KBM-7 (cell line): Measurements from ENCODE around the gene AOC1.
A peak's percentile ranks its signal among the peaks of the same experiment; 100 is the strongest.

ENCODE experiments used
- DNase-seq: peaks from one replicate; pipeline ENCODE4 v3.0.0-alpha.2; 2015
- in situ Hi-C: fragments of 300-500 bp; cut with MboI; formaldehyde crosslinking; loops from 2 replicates; pipeline ENCODE4 v1.14.3; 2020; ENCODE audit warnings: low sequenced_read_pairs, low pct_unique_long_range_greater_than_20kb, mixed read lengths

Gene AOC1

DNA sequence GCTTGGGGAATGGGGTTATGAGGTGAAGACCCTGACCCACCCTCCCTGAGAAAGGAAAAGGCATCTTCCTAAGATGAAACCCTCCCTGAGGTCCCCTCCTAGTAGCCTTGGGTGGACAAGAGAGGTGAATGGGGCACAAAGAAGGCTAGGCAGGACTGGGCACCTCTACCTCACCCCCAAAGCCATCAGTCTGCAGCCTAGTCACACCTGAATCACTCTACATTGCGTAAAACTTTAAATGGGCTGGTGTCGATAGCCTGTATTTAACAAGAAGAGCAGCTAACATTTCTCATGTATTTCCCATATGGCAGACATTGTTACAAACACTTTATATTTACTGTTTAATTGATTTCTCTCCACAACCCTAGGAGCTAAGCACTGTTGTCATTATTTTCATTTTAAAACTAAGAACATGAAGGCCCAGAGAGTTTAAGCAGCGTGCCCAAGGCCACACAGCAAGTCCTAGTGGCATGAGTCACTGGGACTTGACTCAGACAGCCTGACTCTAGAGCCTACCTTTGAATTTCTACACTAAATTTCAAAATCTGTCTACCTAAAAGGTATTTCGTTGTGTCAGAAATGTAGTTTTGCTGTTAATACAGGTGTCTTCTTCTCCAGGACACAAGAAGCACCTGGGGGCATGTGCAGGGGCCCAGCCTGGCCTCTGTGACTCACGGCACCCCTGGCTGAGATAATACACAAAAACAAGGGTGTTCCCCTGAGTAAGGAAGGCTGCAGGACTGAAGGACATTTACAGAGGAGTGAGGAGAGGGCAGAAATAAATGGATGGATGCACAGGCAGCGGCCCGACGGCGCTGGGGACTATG lies 3.4 kb downstream of the AOC1 start:
- no peak for DNase-seq
- in situ Hi-C loops, result no loop called here

DNA sequence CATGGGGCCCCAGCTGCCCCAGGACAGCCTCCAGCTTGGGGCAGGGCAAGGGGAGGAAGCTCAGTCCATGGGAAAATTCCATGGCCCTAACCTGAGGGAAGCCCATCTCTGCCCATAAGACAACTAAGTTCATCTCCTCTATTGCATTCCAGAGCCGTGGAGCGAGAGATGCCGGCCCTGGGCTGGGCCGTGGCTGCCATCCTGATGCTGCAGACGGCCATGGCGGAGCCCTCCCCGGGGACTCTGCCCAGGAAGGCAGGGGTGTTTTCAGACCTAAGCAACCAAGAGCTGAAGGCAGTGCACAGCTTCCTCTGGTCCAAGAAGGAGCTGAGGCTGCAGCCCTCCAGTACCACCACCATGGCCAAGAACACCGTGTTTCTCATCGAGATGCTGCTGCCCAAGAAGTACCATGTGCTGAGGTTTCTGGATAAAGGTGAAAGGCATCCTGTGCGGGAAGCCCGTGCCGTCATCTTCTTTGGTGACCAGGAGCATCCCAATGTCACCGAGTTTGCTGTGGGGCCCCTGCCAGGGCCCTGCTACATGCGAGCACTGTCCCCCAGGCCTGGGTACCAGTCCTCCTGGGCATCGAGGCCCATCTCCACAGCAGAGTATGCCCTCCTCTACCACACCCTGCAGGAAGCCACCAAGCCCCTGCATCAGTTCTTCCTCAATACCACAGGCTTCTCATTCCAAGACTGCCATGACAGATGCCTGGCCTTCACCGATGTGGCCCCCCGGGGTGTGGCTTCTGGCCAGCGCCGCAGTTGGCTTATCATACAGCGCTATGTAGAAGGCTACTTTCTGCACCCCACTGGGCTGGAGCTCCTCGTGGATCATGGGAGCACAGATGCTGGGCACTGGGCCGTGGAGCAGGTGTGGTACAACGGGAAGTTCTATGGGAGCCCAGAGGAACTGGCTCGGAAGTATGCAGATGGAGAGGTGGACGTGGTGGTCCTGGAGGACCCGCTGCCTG lies 4.3 kb downstream of the AOC1 start:
- no peak for DNase-seq
- in situ Hi-C loops, result no loop called here

- in situ Hi-C loops, result no loop called here
Measured at GRCh38 chr7:150857276-150858055, 5.1 kb downstream of the AOC1 start.

DNA sequence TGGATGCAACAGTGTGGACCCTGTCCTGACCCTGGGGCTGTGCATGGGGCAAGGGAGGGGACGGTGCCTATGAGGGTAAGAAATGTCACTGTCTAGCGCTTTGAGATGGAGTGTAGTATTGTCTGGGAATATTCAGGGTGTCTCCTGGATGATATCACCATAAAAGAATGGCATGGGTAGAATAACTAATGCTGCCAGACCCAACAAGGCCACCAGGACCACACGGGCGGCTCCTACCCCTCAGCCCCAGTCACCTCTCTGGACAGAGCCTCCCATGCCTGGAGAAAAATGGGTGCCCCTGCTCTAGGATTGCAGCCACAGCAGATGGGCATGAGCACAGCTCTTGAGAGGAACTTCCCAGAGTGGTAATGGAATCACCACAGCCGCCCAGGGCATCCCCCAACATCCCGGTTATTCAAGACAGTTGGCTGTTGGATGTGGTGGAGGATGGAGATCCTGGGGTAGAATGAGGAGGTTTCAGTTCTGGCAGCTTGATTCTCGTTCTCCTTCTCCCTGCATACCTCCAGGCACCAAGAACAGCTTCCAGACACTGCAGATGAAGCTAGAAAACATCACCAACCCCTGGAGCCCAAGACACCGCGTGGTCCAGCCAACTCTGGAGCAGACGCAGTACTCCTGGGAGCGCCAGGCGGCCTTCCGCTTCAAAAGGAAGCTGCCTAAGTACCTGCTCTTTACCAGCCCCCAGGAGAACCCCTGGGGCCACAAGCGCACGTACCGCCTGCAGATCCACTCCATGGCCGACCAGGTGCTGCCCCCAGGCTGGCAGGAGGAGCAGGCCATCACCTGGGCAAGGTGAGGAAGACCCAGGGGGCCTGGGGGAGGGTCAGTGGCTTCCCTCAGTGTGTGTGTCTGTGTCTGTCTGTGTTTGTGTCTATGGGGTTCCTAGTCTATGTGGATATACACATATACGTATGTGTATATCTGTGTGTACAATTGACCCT lies 6.2 kb downstream of the AOC1 start:
- DNase-seq, result no peak
- in situ Hi-C loops, result no loop called here

More at GRCh38 chr7:150857276-150858055, 5.1 kb downstream of the AOC1 start:
- no peak for DNase-seq

GRCh38 chr7:150860291-150860977 lies 8.1 kb downstream of the AOC1 start:
- no peak for DNase-seq
- in situ Hi-C loops, result no loop called here

DNA sequence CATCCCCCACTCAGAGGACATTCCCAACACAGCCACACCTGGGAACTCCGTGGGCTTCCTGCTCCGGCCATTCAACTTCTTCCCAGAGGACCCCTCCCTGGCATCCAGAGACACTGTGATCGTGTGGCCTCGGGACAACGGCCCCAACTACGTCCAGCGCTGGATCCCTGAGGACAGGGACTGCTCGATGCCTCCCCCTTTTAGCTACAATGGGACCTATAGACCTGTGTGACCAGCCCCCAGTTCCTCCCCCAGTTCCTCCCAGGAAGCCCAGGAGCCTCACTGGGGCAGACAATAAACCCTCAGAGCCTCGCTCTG lies 8.6 kb downstream of the AOC1 start:
- DNase-seq, result no peak
- in situ Hi-C loops, result no loop called here

- in situ Hi-C loops, result no loop called here
- no peak for DNase-seq
Measured at GRCh38 chr7:150862356-150862755, 10.0 kb downstream of the AOC1 start.

DNA sequence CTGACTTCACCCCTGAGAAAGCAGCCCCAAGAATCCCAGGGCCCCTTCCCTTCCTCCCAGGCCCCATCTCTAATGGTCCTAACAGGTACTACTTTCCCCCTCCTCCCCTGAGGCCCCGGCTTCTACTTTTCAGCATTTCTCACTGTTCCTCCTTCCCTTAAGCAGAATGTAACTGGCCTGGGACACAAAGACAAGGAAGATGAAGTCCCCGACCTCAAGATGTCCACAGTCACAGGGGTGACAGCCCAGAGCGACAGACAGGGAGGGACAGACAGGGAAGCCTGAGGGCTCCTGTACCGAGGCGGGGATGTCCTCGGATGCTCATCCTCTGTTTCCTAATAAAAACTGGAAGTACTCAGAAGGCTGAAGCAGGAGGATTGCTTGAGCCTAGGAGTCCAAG lies 11.6 kb downstream of the AOC1 start:
- in situ Hi-C loops, result no loop called here
- DNase-seq, result no peak

DNA sequence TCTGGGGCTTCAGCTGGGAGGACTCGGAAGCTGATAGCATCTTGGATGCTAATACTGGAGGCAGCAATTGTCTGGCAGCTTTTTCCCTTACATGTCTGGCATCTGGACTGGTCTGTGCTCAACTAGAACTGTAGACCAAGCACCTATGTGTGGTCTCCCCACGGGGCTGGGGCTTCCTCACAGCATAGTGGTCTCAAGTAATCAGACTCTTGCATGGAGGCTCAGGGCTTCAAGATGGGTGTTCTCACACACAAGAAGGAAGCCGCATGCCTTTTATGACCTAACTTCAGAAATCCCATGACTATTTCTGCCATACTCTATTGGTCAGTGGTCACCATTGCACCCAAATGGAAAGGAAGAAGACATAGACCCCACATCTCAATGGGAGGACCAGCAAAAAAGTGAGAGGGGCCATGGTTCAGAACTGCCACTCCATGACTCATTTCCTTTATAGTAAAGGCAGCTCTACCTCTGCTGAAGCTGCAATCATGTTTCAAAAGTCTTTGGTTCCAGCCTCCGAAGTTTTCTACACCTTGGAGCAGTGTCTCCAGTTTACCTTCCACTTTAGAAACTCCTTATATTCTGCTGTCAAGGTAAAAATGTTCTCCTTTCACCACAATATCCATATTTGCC lies 14.7 kb downstream of the AOC1 start:
- no peak for DNase-seq
- in situ Hi-C loops, result no loop called here

DNA sequence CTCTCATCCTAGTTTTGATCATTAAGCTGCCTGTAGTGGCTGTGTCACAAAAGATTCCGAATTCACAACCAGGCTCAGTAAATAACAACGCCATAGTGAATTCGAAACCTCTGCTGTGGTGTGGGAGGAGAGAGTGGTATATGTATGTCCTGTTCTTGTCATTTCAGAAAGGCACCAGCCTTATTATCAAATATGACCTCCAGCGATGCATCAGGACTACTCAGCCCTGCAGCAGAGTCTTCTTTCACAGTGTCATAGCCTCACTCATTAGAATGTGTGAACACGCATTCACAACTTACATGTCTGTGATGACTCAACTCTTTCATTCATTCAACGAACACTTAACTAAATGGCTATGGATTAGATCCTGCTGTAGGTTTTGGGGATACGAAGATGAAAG lies 15.3 kb downstream of the AOC1 start:
- in situ Hi-C loops, result no loop called here
- no peak for DNase-seq

DNA sequence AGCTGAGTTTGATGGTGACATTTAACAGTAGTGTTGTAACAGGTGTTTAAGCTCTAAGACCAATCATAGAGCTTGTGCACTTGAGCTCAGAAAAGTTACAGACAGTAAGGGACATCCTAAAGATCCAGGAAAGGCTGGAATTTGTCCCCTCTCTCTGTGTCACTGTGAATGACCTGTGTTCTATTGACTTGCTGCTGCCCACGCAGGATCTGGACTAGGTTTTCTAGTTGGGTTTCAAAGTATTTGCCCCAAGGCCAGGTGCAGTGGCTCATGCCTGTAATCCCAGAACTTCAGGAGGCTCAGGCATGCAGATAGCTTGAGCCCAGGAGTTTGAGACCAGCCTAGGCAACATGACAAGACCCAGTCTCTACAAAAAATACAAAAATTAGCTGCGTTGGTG lies 17.1 kb downstream of the AOC1 start:
- in situ Hi-C loops, result no loop called here
- no peak for DNase-seq

- DNase-seq, result peak; percentile 9
- in situ Hi-C loops, result no loop called here
Measured at GRCh38 chr7:150871601-150872000, 19.3 kb downstream of the AOC1 start.

- in situ Hi-C loops, result no loop called here
- DNase-seq, result no peak
Measured at GRCh38 chr7:150874401-150875198, 22.3 kb downstream of the AOC1 start.

DNA sequence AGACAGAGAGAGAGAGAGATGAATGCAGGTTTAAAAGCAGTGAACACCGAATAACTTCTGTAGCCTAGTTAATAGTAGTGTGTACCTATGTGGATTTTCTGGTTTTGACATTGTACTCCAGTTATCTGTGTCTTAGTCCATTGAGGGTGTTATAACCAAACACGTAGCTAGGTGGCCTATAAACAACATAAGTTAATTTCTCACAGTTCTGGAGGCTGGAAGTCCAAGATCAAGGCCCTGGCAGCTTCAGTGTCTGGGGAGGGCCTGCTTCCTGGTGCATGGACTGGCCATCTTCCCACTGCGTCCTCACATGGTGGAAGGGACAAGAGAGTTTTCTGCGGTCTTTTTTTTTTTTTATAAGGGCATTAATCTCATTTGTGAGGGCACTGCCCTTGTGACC lies 23.5 kb downstream of the AOC1 start:
- DNase-seq, result peak; percentile 27
- in situ Hi-C loops, result no loop called here

DNA sequence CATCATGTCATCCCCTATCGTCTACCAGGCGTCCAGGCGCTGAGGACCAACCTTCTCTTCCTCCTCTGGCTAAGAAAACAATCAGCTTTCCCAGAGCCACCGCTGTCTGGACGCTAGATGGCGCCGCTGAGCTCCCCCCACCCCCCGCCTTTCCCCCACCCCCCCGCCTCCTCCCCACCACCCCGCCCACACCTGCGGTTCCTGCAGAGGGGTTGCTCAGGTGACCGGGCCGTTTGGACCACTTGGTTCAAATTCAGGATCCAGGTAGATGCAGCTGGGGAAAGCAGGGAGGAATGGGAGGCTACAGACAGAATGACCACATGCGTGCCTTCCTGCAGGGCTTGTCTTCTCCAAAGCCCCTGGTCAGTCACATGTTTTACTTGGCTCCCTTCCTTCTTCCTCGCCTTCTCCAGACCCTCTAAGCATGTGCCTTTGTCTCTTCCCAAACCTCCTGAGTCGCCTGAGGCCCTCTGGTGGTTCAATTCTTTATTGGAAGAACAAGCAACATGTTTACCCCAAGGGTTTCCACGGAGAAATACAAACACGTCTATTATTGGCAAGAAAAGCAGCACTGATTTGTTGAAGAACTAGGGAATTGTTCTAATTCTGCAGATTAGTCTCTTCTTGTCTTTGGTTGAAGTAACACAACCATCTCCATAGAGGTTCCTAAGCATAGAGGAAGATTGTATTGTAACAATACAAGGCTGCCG lies 24.7 kb downstream of the AOC1 start:
- DNase-seq, result peak; percentile 83
- in situ Hi-C loops, result no loop called here

GRCh38 chr7:150877536-150877935 lies 25.2 kb downstream of the AOC1 start:
- in situ Hi-C loops, result no loop called here
- DNase-seq, result no peak
